ENCODE results near the gene SOHLH2. TPM values are rescaled to one million over a fixed set of nuclear protein-coding genes. Genes with fewer than 3 reads are reported as not detected.

The SOHLH2 gene
- total and polyA plus RNA-seq, 5 donors = 0.34 to 0.74 TPM; not detected in 3

GRCh38 chr13:36151591-36151990 is 62.8 kb downstream of the SOHLH2 start:
- DNase-seq (no peak), ATAC-seq (no peak)
- intact Hi-C loops (cut with DNase I) = no loop called here
- Histone ChIP-seq H3K4me3 (ENCODE audit: low read length) (no peak overlapping the region), H3K27me3 (ENCODE audit: control insufficient read depth, insufficient read depth) (no peaks in the 10 kb centered on the region), H3K9me3 (ENCODE audit: control insufficient read depth, low read length) (no peaks in the 10 kb centered on the region), H3K27ac (ENCODE audit: low read length) (no peak overlapping the region), H3K4me1 (ENCODE audit: control insufficient read depth, insufficient read depth, low read length) (no peaks in the 10 kb centered on the region)
- WGBS = 92% methylated on average over 1 of the region's 1 CpG

- no peak for DNase-seq
- H3K27me3 ChIP-seq (ENCODE audit: control insufficient read depth, insufficient read depth) = no peaks in the 10 kb centered on the region
- no peak overlapping the region for H3K27ac ChIP-seq (ENCODE audit: low read length)
- no peak overlapping the region for H3K4me3 ChIP-seq (ENCODE audit: low read length)
- no peaks in the 10 kb centered on the region for H3K9me3 ChIP-seq (ENCODE audit: control insufficient read depth, low read length)
- no peaks in the 10 kb centered on the region for H3K4me1 ChIP-seq (ENCODE audit: control insufficient read depth, insufficient read depth, low read length)
- 95% methylated on average over 1 of the region's 1 CpG for WGBS
- intact Hi-C loops (cut with DNase I) = no loop called here
- ATAC-seq = no peak
Measured at GRCh38 chr13:36148446-36148845, 65.9 kb downstream of the SOHLH2 start.

- H3K4me1 ChIP-seq (ENCODE audit: control insufficient read depth, insufficient read depth, low read length) = no peaks in the 10 kb centered on the region
- 89% methylated on average over 3 of the region's 3 CpGs for WGBS
- H3K27me3 ChIP-seq (ENCODE audit: control insufficient read depth, insufficient read depth) = no peaks in the 10 kb centered on the region
- no peaks in the 10 kb centered on the region for H3K9me3 ChIP-seq (ENCODE audit: control insufficient read depth, low read length)
- DNase-seq = no peak
- intact Hi-C loops (cut with DNase I) = no loop called here
- H3K4me3 ChIP-seq (ENCODE audit: low read length) = no peak overlapping the region
- no peak for ATAC-seq
- no peak overlapping the region for H3K27ac ChIP-seq (ENCODE audit: low read length)
Measured at GRCh38 chr13:36147330-36147729, 67.0 kb downstream of the SOHLH2 start.

- peak overlapping the region; percentile 57 for H3K27ac ChIP-seq (ENCODE audit: low read length)
- ATAC-seq (no peak), DNase-seq (no peak)
- H3K27me3 ChIP-seq (ENCODE audit: control insufficient read depth, insufficient read depth) = no peaks in the 10 kb centered on the region
- H3K4me1 ChIP-seq (ENCODE audit: control insufficient read depth, insufficient read depth, low read length) = no peaks in the 10 kb centered on the region
- H3K9me3 ChIP-seq (ENCODE audit: control insufficient read depth, low read length) = no peaks in the 10 kb centered on the region
- no peak overlapping the region for H3K4me3 ChIP-seq (ENCODE audit: low read length)
- WGBS = 55% methylated on average over 4 of the region's 4 CpGs
- intact Hi-C loops (cut with DNase I) = no loop called here
Measured at GRCh38 chr13:36146511-36147269, 67.7 kb downstream of the SOHLH2 start.

- H3K9me3 ChIP-seq (ENCODE audit: control insufficient read depth, low read length) = no peaks in the 10 kb centered on the region
- H3K4me1 ChIP-seq (ENCODE audit: control insufficient read depth, insufficient read depth, low read length) = no peaks in the 10 kb centered on the region
- no peaks in the 10 kb centered on the region for H3K27me3 ChIP-seq (ENCODE audit: control insufficient read depth, insufficient read depth)
- H3K27ac ChIP-seq (ENCODE audit: low read length) = no peak overlapping the region
- no peak overlapping the region for H3K4me3 ChIP-seq (ENCODE audit: low read length)
- no peak for ATAC-seq
- no peak for DNase-seq
- intact Hi-C loops (cut with DNase I) = no loop called here
- WGBS = 40% methylated on average over 2 of the region's 2 CpGs
Measured at GRCh38 chr13:36143738-36144137, 70.6 kb downstream of the SOHLH2 start.

GRCh38 chr13:36142735-36143134 is 71.6 kb downstream of the SOHLH2 start:
- Histone ChIP-seq H3K27me3 (ENCODE audit: control insufficient read depth, insufficient read depth) (no peaks in the 10 kb centered on the region), H3K27ac (ENCODE audit: low read length) (no peak overlapping the region), H3K4me1 (ENCODE audit: control insufficient read depth, insufficient read depth, low read length) (no peaks in the 10 kb centered on the region), H3K4me3 (ENCODE audit: low read length) (no peak overlapping the region), H3K9me3 (ENCODE audit: control insufficient read depth, low read length) (no peaks in the 10 kb centered on the region)
- intact Hi-C loops (cut with DNase I) = no loop called here
- DNase-seq (no peak), ATAC-seq (no peak)

GRCh38 chr13:36135876-36136275 is 78.5 kb downstream of the SOHLH2 start:
- Histone ChIP-seq H3K27me3 (ENCODE audit: control insufficient read depth, insufficient read depth) (no peaks in the 10 kb centered on the region), H3K4me1 (ENCODE audit: control insufficient read depth, insufficient read depth, low read length) (peaks cover 1% of the 10 kb centered on the region), H3K9me3 (ENCODE audit: control insufficient read depth, low read length) (no peaks in the 10 kb centered on the region), H3K27ac (ENCODE audit: low read length) (no peak overlapping the region), H3K4me3 (ENCODE audit: low read length) (no peak overlapping the region)
- WGBS = 83% methylated on average over 2 of the region's 2 CpGs
- no peak for DNase-seq
- intact Hi-C loops (cut with DNase I) = no loop called here
- ATAC-seq = no peak

- H3K27ac ChIP-seq (ENCODE audit: low read length) = no peak overlapping the region
- no peak for ATAC-seq
- H3K4me3 ChIP-seq (ENCODE audit: low read length) = no peak overlapping the region
- no peaks in the 10 kb centered on the region for H3K9me3 ChIP-seq (ENCODE audit: control insufficient read depth, low read length)
- 63% methylated on average over 1 of the region's 1 CpG for WGBS
- peak in 1 of 3 donors; percentile 14 for DNase-seq
- intact Hi-C loops (cut with DNase I) = no loop called here
- no peaks in the 10 kb centered on the region for H3K27me3 ChIP-seq (ENCODE audit: control insufficient read depth, insufficient read depth)
- peaks cover 1% of the 10 kb centered on the region for H3K4me1 ChIP-seq (ENCODE audit: control insufficient read depth, insufficient read depth, low read length)
Measured at GRCh38 chr13:36134632-36135031, 79.7 kb downstream of the SOHLH2 start.

GRCh38 chr13:36133950-36134626 is 80.3 kb downstream of the SOHLH2 start:
- DNase-seq = no peak
- intact Hi-C loops (cut with DNase I) = no loop called here
- Histone ChIP-seq H3K27me3 (ENCODE audit: control insufficient read depth, insufficient read depth) (no peaks in the 10 kb centered on the region), H3K4me1 (ENCODE audit: control insufficient read depth, insufficient read depth, low read length) (peaks cover 1% of the 10 kb centered on the region), H3K4me3 (ENCODE audit: low read length) (no peak overlapping the region), H3K9me3 (ENCODE audit: control insufficient read depth, low read length) (no peaks in the 10 kb centered on the region), H3K27ac (ENCODE audit: low read length) (no peak overlapping the region)
- 33% methylated on average over 5 of the region's 5 CpGs for WGBS
- peak in 1 of 2 donors; percentile 31 for ATAC-seq

- 70% methylated on average over 1 of the region's 1 CpG for WGBS
- intact Hi-C loops (cut with DNase I) = no loop called here
- Histone ChIP-seq H3K9me3 (ENCODE audit: control insufficient read depth, low read length) (no peaks in the 10 kb centered on the region), H3K27me3 (ENCODE audit: control insufficient read depth, insufficient read depth) (no peaks in the 10 kb centered on the region), H3K4me1 (ENCODE audit: control insufficient read depth, insufficient read depth, low read length) (peaks cover 1% of the 10 kb centered on the region), H3K4me3 (ENCODE audit: low read length) (no peak overlapping the region), H3K27ac (ENCODE audit: low read length) (no peak overlapping the region)
- ATAC-seq (no peak), DNase-seq (no peak)
Measured at GRCh38 chr13:36132376-36132775, 82.0 kb downstream of the SOHLH2 start.

- peak; percentile 92 to 95 for ATAC-seq
- Histone ChIP-seq H3K4me1 (ENCODE audit: control insufficient read depth, insufficient read depth, low read length) (peaks cover 1% of the 10 kb centered on the region), H3K27ac (ENCODE audit: low read length) (no peak overlapping the region), H3K27me3 (ENCODE audit: control insufficient read depth, insufficient read depth) (no peaks in the 10 kb centered on the region), H3K4me3 (ENCODE audit: low read length) (no peak overlapping the region), H3K9me3 (ENCODE audit: control insufficient read depth, low read length) (no peaks in the 10 kb centered on the region)
- peak; percentile 86 to 92 (median 87) for DNase-seq
- intact Hi-C loops (cut with DNase I) = no loop called here
- WGBS = 49% methylated on average over 5 of the region's 5 CpGs
Measured at GRCh38 chr13:36131931-36132297, 82.4 kb downstream of the SOHLH2 start.

Measured in right cardiac atrium (tissue), 5 donors.